NT2/D1 (cell line): ENCODE measurements around the gene FPR2.
"Not testable (repeated sequence)": the region's sequence is repeated elsewhere in the genome, so short reads cannot be mapped to it uniquely, and the experiment has no call there.

Experiments
- DNase-seq: peaks from one replicate; pipeline ENCODE4 v3.0.0-alpha.2; 2011; ENCODE audit warnings: low read depth, low spot score
- H3K27me3 ChIP-seq: 2 replicates; pipeline ENCODE4 v1.6.0; 2011; ENCODE audit warnings: mild to moderate bottlenecking; ENCODE audit not compliant: insufficient read length, insufficient read depth
- H3K36me3 ChIP-seq: 2 replicates; pipeline ENCODE4 v1.6.1; 2011; ENCODE audit warnings: mild to moderate bottlenecking, low read length, mixed read lengths; ENCODE audit not compliant: insufficient read depth, insufficient read length
- H3K4me1 ChIP-seq: 2 replicates; pipeline ENCODE4 v1.5.1; 2011; ENCODE audit not compliant: insufficient read depth, insufficient read length
- H3K4me3 ChIP-seq: 2 replicates; pipeline ENCODE4 v1.5.1; 2011; ENCODE audit warnings: low read depth; ENCODE audit not compliant: insufficient read length
- H3K9ac ChIP-seq: 2 replicates; pipeline ENCODE4 v1.6.0; 2011; ENCODE audit warnings: low read depth; ENCODE audit not compliant: insufficient read length
- H3K9me3 ChIP-seq: 2 replicates; pipeline ENCODE4 v1.5.1; 2011; ENCODE audit warnings: mild to moderate bottlenecking, low read length; ENCODE audit not compliant: insufficient read depth
- SUZ12 ChIP-seq: IDR thresholded peaks from 2 replicates; pipeline ENCODE4 v1.6.1; 2011; ENCODE audit not compliant: insufficient read length, insufficient read depth; ENCODE audit errors: extremely low read depth
- YY1 ChIP-seq: IDR thresholded peaks from 2 replicates; pipeline ENCODE4 v1.6.1; 2011; ENCODE audit not compliant: insufficient read length, insufficient read depth
- ZNF274 ChIP-seq: IDR thresholded peaks from 2 replicates; pipeline ENCODE4 v1.6.1; 2011; ENCODE audit warnings: mild to moderate bottlenecking, low read depth, low read length

Gene FPR2

DNA sequence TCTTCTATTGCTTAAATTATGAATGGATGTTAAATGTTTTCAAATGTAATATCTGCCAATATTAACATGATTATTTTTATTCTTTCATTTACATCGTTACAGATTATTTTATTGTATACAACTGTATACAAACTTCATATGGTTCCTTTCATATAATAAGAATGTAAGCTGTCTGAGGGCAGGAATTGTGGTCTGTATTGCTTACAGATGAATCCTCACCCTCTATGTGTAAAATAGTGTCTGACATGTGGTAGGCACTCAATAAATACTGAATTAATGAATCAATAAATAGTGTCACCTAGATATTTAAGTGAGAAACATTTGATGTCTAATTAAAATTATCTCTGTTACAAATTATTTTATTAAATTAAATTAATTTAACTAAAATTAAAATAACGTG is 41.8 kb downstream of the FPR2 start:
- no peak overlapping the region for H3K4me3 ChIP-seq
- 0 out of 2 replicates have a peak, but pooled peaks cover 7% of the 10 kb centered on the region for H3K9me3 ChIP-seq

DNA sequence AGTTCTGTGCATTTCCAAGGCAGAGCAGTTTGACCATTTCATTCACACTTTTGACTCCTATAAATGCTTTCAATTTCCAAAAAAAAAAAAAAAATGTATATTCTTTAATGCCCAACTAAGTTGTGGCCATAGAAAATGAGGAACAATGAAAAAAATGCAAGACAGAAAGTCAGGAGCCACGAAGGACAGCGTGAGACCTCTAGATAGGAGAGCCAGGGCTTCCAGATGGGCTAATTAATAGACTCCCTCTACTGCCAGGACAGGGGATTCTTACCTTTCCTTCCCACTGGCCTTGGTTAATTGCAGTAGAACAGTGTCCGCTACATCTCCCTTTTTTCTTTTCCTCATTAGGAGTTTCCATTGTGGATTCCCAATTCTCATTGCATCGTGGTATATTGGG is 42.5 kb downstream of the FPR2 start:
- Histone ChIP-seq H3K4me1 (peaks cover 5% of the 10 kb centered on the region), H3K36me3 (no peaks in the 10 kb centered on the region), H3K9ac (no peak overlapping the region), H3K27me3 (no peaks in the 10 kb centered on the region), H3K4me3 (no peak overlapping the region), H3K9me3 (0 out of 2 replicates have a peak, but pooled peaks cover 7% of the 10 kb centered on the region)
- DNase-seq, result no peak
- no peak for TF ChIP-seq SUZ12
- no peak for TF ChIP-seq YY1
- TF ChIP-seq ZNF274, result no peak

More for the DNA sequence above, 41.8 kb downstream of the FPR2 start:
- no peaks in the 10 kb centered on the region for H3K27me3 ChIP-seq
- DNase-seq, result no peak
- TF ChIP-seq SUZ12 (no peak), ZNF274 (no peak), YY1 (no peak)
- H3K36me3 ChIP-seq, result no peaks in the 10 kb centered on the region
- peaks cover 5% of the 10 kb centered on the region for H3K4me1 ChIP-seq
- no peak overlapping the region for H3K9ac ChIP-seq

DNA sequence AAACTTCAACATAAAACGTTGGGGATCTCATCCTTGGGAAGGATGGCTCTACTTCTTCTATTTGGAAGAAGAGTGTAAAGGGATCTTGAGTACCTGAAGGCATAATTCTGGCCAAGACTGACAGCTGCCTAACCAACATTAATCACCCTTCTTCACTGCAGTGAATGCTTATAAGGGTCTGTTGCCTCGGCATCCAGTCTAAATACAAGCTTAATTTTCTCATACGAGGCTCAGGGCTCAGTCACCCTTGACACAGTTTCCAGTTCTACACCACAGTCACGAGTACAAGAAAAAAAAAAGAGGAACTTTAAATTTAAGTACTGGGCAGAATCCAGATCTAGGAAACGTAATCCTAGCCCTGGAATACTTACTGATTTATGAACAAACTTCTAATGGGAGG is 43.0 kb downstream of the FPR2 start:
- Histone ChIP-seq H3K27me3 (no peaks in the 10 kb centered on the region), H3K36me3 (no peaks in the 10 kb centered on the region), H3K9me3 (0 out of 2 replicates have a peak, but pooled peaks cover 7% of the 10 kb centered on the region), H3K4me3 (no peak overlapping the region), H3K9ac (no peak overlapping the region), H3K4me1 (peaks cover 5% of the 10 kb centered on the region)
- TF ChIP-seq SUZ12 (no peak), ZNF274 (no peak), YY1 (no peak)
- no peak for DNase-seq

DNA sequence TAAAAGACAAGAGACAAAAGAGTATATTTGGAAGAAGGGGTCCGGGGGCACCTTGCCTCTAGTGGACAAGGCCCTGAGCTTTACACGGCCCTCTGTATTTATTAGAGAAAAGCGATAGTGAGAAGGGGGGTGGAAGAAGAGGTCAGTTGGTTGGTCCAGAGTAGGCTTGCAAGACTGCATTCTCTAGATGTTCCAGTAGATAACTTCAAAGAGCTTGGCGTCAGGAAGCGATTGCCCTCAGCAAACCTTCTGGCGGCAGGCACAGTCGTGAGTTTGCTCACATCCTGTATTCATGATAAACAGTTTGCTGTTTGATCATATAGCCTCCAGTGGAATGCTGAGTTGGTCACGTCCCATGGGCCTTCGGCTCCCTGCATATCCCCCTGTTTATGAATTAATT is 43.8 kb downstream of the FPR2 start:
- H3K4me1 ChIP-seq, H3K4me3 ChIP-seq, DNase-seq, H3K9ac ChIP-seq, H3K36me3 ChIP-seq, H3K27me3 ChIP-seq: not testable (repeated sequence)
- peaks cover 12% of the 10 kb centered on the region; the same call in 1 of the 2 replicates for H3K9me3 ChIP-seq

DNA sequence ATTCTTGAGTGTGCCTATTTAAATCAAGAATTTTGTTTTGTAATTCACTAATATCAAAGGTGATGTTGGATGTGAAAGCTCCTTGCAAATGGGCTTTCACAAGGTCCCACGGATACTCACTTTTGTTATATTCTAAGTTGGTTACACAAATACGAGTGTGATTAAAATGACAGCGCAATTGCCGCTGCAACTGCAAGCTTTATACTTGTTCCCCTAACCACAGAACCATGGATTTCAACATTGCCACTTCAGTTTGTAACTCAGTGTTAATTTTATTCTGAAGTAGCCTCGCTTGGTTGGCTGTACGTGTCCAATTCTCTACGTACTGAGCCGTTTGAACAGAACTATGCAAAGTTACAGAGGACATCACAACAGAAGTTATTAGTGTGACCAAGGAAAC is 44.4 kb downstream of the FPR2 start:
- H3K4me3 ChIP-seq, H3K36me3 ChIP-seq, H3K27me3 ChIP-seq, H3K9ac ChIP-seq, H3K4me1 ChIP-seq, DNase-seq: not testable (repeated sequence)
- H3K9me3 ChIP-seq, result peaks cover 18% of the 10 kb centered on the region; the same call in 1 of the 2 replicates

DNA sequence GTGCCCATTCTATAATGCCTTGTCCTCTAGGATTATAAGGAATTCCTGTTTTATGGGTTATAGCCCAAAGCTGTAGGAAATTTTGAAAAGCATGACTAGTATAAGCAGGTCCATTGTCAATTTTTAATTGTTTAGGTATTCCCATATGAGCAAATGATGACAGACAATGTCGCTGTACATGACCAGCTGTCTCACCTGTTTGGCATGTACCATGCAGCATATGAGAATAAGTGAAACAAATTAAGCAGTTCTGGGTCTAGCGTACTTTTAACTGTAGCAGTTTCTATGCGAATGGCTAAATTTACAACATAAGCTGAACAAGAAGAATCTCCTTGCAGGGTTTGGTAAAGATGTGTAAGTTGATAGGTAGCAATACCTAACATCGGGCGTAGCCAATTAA is 45.6 kb downstream of the FPR2 start:
- H3K9me3 ChIP-seq, result peaks cover 30% of the 10 kb centered on the region
- H3K9ac ChIP-seq, H3K36me3 ChIP-seq, H3K4me1 ChIP-seq, H3K27me3 ChIP-seq, DNase-seq, H3K4me3 ChIP-seq: not testable (repeated sequence)

DNA sequence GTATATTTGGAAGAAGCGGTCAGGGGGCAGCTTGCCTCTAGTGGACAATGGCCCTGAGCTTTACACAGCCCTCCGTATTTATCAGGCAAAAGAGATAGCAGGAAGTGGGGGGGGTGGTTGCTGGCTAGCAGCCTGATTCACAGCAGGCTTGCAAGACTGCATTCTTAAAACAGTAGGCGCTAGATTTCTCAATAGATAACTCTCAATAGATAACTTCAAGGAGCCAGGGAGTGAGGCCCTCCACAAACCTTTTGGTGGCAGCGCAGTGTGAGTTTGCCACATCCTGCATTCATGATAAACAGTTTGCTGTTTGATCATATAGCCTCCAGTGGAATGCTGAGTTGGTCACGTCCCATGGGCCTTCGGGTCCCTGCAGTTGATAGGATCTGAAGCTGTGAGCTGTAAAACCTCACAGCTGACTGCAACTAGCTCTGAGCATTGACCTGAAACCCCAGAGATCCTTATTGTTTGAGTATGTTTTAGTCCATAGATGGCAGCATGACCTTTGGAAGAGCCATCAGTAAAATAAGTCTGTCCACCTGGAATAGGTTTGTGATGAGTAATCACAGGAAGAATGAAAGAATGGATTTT is 46.2 kb downstream of the FPR2 start:
- H3K4me3 ChIP-seq, result no peak overlapping the region
- H3K4me1 ChIP-seq, result no peaks in the 10 kb centered on the region
- H3K27me3 ChIP-seq, result no peaks in the 10 kb centered on the region
- TF ChIP-seq YY1 (no peak), ZNF274 (no peak), SUZ12 (no peak)
- H3K9ac ChIP-seq, result no peak overlapping the region
- no peaks in the 10 kb centered on the region for H3K36me3 ChIP-seq
- DNase-seq, result peak; percentile 56
- peaks cover 33% of the 10 kb centered on the region for H3K9me3 ChIP-seq

DNA sequence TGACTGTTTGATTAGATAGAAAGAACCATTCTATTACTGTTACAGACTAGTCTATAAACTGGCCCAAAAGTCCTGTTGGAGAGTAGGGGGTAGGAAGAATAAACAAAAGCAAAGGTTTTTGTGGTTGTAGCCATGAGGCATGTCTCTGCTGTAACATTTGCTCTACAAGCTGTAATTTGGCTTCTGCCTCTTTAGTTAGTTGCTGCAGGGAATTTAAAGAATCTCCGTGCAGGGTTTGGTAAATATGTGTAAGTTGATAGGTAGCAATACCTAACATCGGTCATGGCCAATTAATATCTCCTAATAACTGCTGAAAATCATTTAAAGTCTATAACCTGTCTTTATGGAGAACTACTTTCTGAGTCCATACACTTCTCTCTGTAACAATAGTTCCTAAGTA is 46.9 kb downstream of the FPR2 start:
- no peak for TF ChIP-seq YY1
- no peak for TF ChIP-seq SUZ12
- no peak for TF ChIP-seq ZNF274
- no peak overlapping the region for H3K9ac ChIP-seq
- peaks cover 30% of the 10 kb centered on the region for H3K9me3 ChIP-seq
- no peak for DNase-seq
- H3K27me3 ChIP-seq, result no peaks in the 10 kb centered on the region
- no peaks in the 10 kb centered on the region for H3K4me1 ChIP-seq
- H3K36me3 ChIP-seq, result no peaks in the 10 kb centered on the region
- H3K4me3 ChIP-seq, result no peak overlapping the region
